Common myeloid progenitor, CD34-positive (primary cell): ENCODE data around the gene IFNL3.

ENCODE experiments used
- CTCF ChIA-PET: fragments of 350-600 bp; sonication (Branson Sonifier 250); formaldehyde crosslinking; loops from one replicate; lab custom pipeline; 2021; ENCODE audit warnings: antibody characterized with exemption; lab: Charles Lee
- POLR2A ChIA-PET: fragments of 350-600 bp; sonication (Branson Sonifier 250); formaldehyde crosslinking; loops from one replicate; lab custom pipeline; 2021; ENCODE audit warnings: antibody characterized with exemption; lab: Charles Lee
- DNase-seq, 3 donors: peaks; one replicate each; pipeline versions ENCODE4 v3.0.0 to v3.0.0-alpha.2; 2013
- H3K27ac ChIP-seq, 2 experiments: 1 replicate in 1 of 2; 2 replicates in 1 of 2; pipeline ENCODE4 v1.7.0; 2013; ENCODE audit warnings: inconsistent platforms in 2 of 2, low read length in 2 of 2, mild to moderate bottlenecking in 2 of 2, low read depth in 1 of 2, moderate library complexity in 1 of 2; ENCODE audit not compliant: severe bottlenecking in 2 of 2, insufficient read depth in 1 of 2, poor library complexity in 1 of 2
- H3K27me3 ChIP-seq, 5 experiments: replicated peaks in 2 of 5; 1 replicate in 3 of 5; 2 replicates in 2 of 5; pipeline versions ENCODE4 v1.6.1 to v1.7.0; 2013; ENCODE audit warnings: low read length in 4 of 5, mild to moderate bottlenecking in 2 of 5, moderate library complexity in 2 of 5, inconsistent platforms in 1 of 5; ENCODE audit not compliant: insufficient read depth in 5 of 5, control insufficient read depth in 4 of 5
- H3K36me3 ChIP-seq, 4 experiments: 1 replicate in 2 of 4; 2 replicates in 2 of 4; pipeline versions ENCODE4 v1.6.1 to v1.7.0; 2013; ENCODE audit warnings: low read length in 3 of 4, control low read depth in 1 of 4, mild to moderate bottlenecking in 1 of 4; ENCODE audit not compliant: control insufficient read depth in 4 of 4, insufficient read depth in 4 of 4
- H3K4me1 ChIP-seq, 4 experiments: 1 replicate in 3 of 4; 2 replicates in 1 of 4; pipeline versions ENCODE4 v1.6.1 to v1.7.1; 2013; ENCODE audit warnings: low read length in 3 of 4, mild to moderate bottlenecking in 3 of 4, control low read depth in 1 of 4, inconsistent platforms in 1 of 4, moderate library complexity in 1 of 4; ENCODE audit not compliant: control insufficient read depth in 4 of 4, insufficient read depth in 4 of 4; ENCODE audit errors: control extremely low read depth in 1 of 4
- H3K4me3 ChIP-seq, 7 experiments: 1 replicate in 4 of 7; 2 replicates in 3 of 7; pipeline versions ENCODE4 v1.5.1 to v1.7.0; 2013; ENCODE audit warnings: mild to moderate bottlenecking in 7 of 7, low read length in 6 of 7, moderate library complexity in 6 of 7, inconsistent platforms in 2 of 7, low read depth in 2 of 7, control low read depth in 1 of 7; ENCODE audit not compliant: insufficient read depth in 4 of 7, control insufficient read depth in 1 of 7; ENCODE audit errors: extremely low read depth in 1 of 7
- H3K9me3 ChIP-seq, 5 experiments: 1 replicate in 4 of 5; 2 replicates in 1 of 5; pipeline versions ENCODE4 v1.6.1 to v1.7.1; 2013; ENCODE audit warnings: low read length in 4 of 5, mild to moderate bottlenecking in 2 of 5, inconsistent platforms in 1 of 5, low read depth in 1 of 5, moderate library complexity in 1 of 5; ENCODE audit not compliant: control insufficient read depth in 4 of 5, insufficient read depth in 2 of 5; ENCODE audit errors: control extremely low read depth in 1 of 5
- WGBS: methylation state at CpG from one replicate; pipeline ENCODE4 v1.1.5; 2013; ENCODE audit not compliant: insufficient coverage; 5-methylcytosine and 5-hydroxymethylcytosine counted together

Gene IFNL3

DNA sequence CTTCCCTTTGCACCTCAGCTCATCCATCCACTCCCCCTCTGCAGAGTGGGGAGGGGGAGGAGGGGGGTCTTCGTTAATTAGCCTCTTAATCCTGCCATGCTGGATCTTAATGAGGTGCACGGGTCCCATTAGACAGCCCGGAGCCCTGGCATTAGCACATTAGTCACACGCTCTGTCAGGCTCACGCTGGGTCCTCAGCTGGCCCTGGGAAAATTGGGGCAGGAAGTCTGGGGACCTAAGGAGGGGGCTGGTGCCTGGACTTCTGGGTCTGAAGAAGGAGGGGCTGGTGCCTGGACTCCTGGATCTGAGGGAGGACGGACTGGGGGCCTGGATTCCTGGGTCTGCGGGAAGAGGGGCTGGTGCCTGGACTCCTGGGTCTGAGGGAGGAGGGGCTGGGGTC lies 48.5 kb downstream of the IFNL3 start:
- CTCF ChIA-PET, result interaction anchor here (1.3 kb wide), 1 partner anchor 16 kb away, joined by 4 read pairs; no protein-coding TSS in a partner anchor
- peaks cover 0 to 65% (median 24%) of the 10 kb centered on the region in 5 experiments for H3K27me3 ChIP-seq

DNA sequence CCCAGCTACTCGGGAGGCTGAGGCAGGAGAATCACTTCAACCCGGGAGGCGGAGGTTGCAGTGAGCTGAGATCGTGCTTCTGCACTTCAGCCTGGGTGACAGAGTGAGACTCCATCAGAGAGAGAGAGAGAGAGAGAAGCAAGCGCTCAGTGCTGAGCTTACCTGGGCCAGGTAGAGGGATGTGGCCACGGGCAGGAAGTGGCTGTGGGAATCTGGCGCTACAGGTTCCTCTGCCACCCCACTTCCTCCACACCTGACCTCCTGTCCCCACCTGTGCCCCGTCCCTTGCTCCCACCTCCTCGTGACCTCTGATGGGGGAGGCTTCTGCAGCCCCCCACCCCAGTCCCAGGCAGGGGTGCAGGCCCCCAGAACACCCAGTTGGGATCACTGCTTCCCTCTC lies 49.1 kb downstream of the IFNL3 start:
- ChIA-PET POLR2A (interaction anchor here (1.2 kb wide), 1 partner anchor 140 kb away, joined by 4 read pairs; no protein-coding TSS in a partner anchor), CTCF (no interaction called here)
- no peak for DNase-seq
- peaks cover 0 to 16% (median 6%) of the 10 kb centered on the region in 4 experiments for H3K4me1 ChIP-seq
- H3K36me3 ChIP-seq, result no peaks in the 10 kb centered on the region
- no peaks in the 10 kb centered on the region for H3K9me3 ChIP-seq
- WGBS, result 51% methylated on average over 6 of the region's 9 CpGs
- H3K27me3 ChIP-seq, result peaks cover 0 to 61% (median 23%) of the 10 kb centered on the region in 5 experiments
- no peak overlapping the region for H3K27ac ChIP-seq
- H3K4me3 ChIP-seq, result no peak overlapping the region

More for the DNA sequence above, 48.5 kb downstream of the IFNL3 start:
- Histone ChIP-seq H3K36me3 (no peaks in the 10 kb centered on the region), H3K4me3 (no peak overlapping the region), H3K27ac (no peak overlapping the region), H3K4me1 (peaks cover 0 to 16% (median 6%) of the 10 kb centered on the region in 4 experiments), H3K9me3 (no peaks in the 10 kb centered on the region)
- DNase-seq, result no peak
- 30% methylated on average over 2 of the region's 7 CpGs for WGBS
- POLR2A ChIA-PET, result interaction anchor here (1.2 kb wide), 1 partner anchor 140 kb away, joined by 4 read pairs; no protein-coding TSS in a partner anchor

GRCh38 chr19:39194832-39195542 lies 49.8 kb downstream of the IFNL3 start:
- H3K9me3 ChIP-seq, result no peaks in the 10 kb centered on the region
- H3K4me3 ChIP-seq, result no peak overlapping the region
- H3K36me3 ChIP-seq, result no peaks in the 10 kb centered on the region
- DNase-seq, result no peak
- 78% methylated on average over 3 of the region's 9 CpGs for WGBS
- POLR2A ChIA-PET, result interaction anchor here (1.2 kb wide), 1 partner anchor 141 kb away, joined by 4 read pairs; no protein-coding TSS in a partner anchor
- H3K27me3 ChIP-seq, result peaks cover 0 to 54% (median 23%) of the 10 kb centered on the region in 5 experiments
- CTCF ChIA-PET, result no interaction called here
- H3K4me1 ChIP-seq, result peaks cover 0 to 16% (median 6%) of the 10 kb centered on the region in 4 experiments
- H3K27ac ChIP-seq, result no peak overlapping the region

DNA sequence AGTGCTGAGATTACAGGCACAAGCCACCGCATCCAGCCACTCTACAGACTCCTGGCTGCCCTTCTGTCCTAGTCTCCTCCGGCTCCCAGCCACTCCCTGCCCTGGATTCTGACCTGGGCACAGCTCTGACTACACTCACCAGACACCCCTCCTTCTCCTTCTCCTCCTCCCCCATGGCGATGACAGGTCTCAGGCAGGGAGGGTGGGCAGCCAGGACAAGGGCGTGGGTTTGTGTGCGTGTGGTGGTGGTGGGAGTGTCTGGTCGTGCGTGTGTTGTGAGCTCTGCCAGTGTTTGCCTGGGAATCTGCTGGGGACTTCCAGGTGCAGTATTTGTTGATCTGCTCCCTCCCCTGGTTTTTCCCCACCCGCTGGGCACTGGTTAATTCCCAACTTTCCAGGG lies 51.0 kb downstream of the IFNL3 start:
- CTCF ChIA-PET, result no interaction called here
- H3K36me3 ChIP-seq, result no peaks in the 10 kb centered on the region

More for the DNA sequence above, 51.0 kb downstream of the IFNL3 start:
- H3K27ac ChIP-seq, result no peak overlapping the region
- peaks cover 0 to 16% (median 6%) of the 10 kb centered on the region in 4 experiments for H3K4me1 ChIP-seq
- POLR2A ChIA-PET, result interaction anchor here (0.6 kb wide), 1 partner anchor 636 kb away, joined by 3 read pairs; no protein-coding TSS in a partner anchor
- peaks cover 0 to 45% (median 18%) of the 10 kb centered on the region in 5 experiments for H3K27me3 ChIP-seq
- DNase-seq, result no peak
- 100% methylated on average over 1 of the region's 8 CpGs for WGBS
- H3K4me3 ChIP-seq, result no peak overlapping the region
- H3K9me3 ChIP-seq, result no peaks in the 10 kb centered on the region
